A673 (cell line): Measurements from ENCODE around the gene DMC1. TPM values are rescaled to one million over a fixed set of nuclear protein-coding genes. Genes with fewer than 3 reads are reported as not detected.

Experiments used
- BruUV-seq: library from RNA; stranded (reverse); fragments of 400-500 nt; replicated peaks from 2 replicates; lab custom pipeline; 2021; lab: Mats Ljungman, UMichigan
- CTCF ChIA-PET: fragments of 300-600 bp; sonication (Branson Sonifier 250); formaldehyde crosslinking; loops from one replicate; lab custom pipeline; 2022; ENCODE audit warnings: antibody characterized with exemption; lab: Charles Lee
- POLR2A ChIA-PET: fragments of 300-600 bp; sonication (Branson Sonifier 250); formaldehyde crosslinking; loops from one replicate; lab custom pipeline; 2022; ENCODE audit warnings: antibody characterized with exemption; ENCODE audit not compliant: low non-redundant PET; lab: Charles Lee
- DNase-seq: peaks from one replicate; pipeline ENCODE4 v3.0.0-alpha.2; 2015; ENCODE audit warnings: low spot score
- H3K27ac ChIP-seq: fragments of 200-600 bp; sonication (generic); 2 replicates; pipeline ENCODE4 v1.5.1; 2016; ENCODE audit warnings: mixed run types, low read depth, mild to moderate bottlenecking, mixed read lengths, antibody characterized with exemption, low read length; ENCODE audit not compliant: poor library complexity, severe bottlenecking
- H3K27me3 ChIP-seq: fragments of 200-600 bp; sonication (generic); replicated peaks from 2 replicates; pipeline ENCODE4 v1.6.1; 2017; ENCODE audit warnings: mixed run types, low read depth, mild to moderate bottlenecking, mixed read lengths, antibody characterized with exemption, low read length; ENCODE audit not compliant: insufficient read depth, poor library complexity
- H3K36me3 ChIP-seq: fragments of 200-600 bp; sonication (generic); 2 replicates; pipeline ENCODE4 v1.6.1; 2016; ENCODE audit warnings: mixed run types, mild to moderate bottlenecking, mixed read lengths, antibody characterized with exemption, low read length; ENCODE audit not compliant: insufficient read depth, poor library complexity, severe bottlenecking
- H3K4me1 ChIP-seq: fragments of 200-600 bp; sonication (generic); 2 replicates; pipeline ENCODE4 v1.6.1; 2017; ENCODE audit warnings: mixed run types, mild to moderate bottlenecking, mixed read lengths, antibody characterized with exemption, low read length; ENCODE audit not compliant: insufficient read depth, poor library complexity, severe bottlenecking
- H3K4me3 ChIP-seq: fragments of 200-600 bp; sonication (generic); 2 replicates; pipeline ENCODE4 v1.5.1; 2016; ENCODE audit warnings: low read depth, mixed run types, mild to moderate bottlenecking, mixed read lengths, low read length; ENCODE audit not compliant: poor library complexity, severe bottlenecking
- H3K9me3 ChIP-seq: fragments of 200-600 bp; sonication (generic); 2 replicates; pipeline ENCODE4 v1.6.1; 2016; ENCODE audit warnings: mixed run types, low read depth, mild to moderate bottlenecking, mixed read lengths, antibody characterized with exemption, low read length; ENCODE audit not compliant: poor library complexity, severe bottlenecking
- EZH2 ChIP-seq: fragments of 200-600 bp; sonication (generic); IDR thresholded peaks from 2 replicates; pipeline ENCODE4 v1.6.1; 2017; ENCODE audit warnings: borderline replicate concordance, low read depth, mild to moderate bottlenecking, mixed read lengths, antibody characterized with exemption, low read length; ENCODE audit not compliant: poor library complexity, severe bottlenecking
- intact Hi-C: fragments of 100-400 bp; cut with micrococcal nuclease; formaldehyde crosslinking; loops from one replicate; pipeline ENCODE4 v1.10.0; 2022; ENCODE audit not compliant: unreplicated experiment
- total RNA-seq: library from RNA; stranded (reverse); gene quantifications from 2 replicates; pipeline ENCODE4 v1.2.3, GENCODE V29; 2021
- TF ChIP-seq, protein P1 (sequence below): fragments of 300-800, 200-600 bp; sonication (generic); conservative IDR thresholded peaks from 2 replicates; pipeline ENCODE4 v1.5.1; 2017; ENCODE audit warnings: low read depth, mild to moderate bottlenecking, antibody characterized with exemption, low read length, moderate library complexity, mixed read lengths

DMC1 gene
- total RNA-seq, 1 experiment from 2014 or later = 2.3 TPM

DNA sequence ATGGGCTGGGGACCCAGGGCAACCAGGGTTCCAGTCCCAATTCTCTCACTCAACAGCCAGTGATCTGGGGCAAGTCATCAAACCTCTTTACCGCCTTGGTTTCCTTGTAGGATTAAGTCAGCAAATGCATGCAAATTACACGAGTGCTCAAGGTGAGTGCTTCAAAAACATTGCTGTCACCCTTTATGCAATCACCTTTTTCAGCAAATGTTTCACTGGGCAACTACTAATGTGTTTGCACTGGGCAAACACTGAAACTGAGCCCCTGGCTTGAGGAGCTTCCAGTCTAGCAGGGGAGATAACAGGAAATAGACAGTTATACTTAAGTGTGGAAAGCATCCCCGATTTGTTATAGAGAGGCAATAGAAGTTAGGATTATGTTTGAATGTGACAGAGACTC is 37.7 kb upstream of the DMC1 start:
- H3K4me3 ChIP-seq = no peak overlapping the region
- ChIA-PET POLR2A (no interaction called here), CTCF (no interaction called here)
- intact Hi-C loops = no loop called here
- no peak for DNase-seq
- no peak overlapping the region for H3K27ac ChIP-seq
- no peaks in the 10 kb centered on the region for H3K9me3 ChIP-seq
- no peaks in the 10 kb centered on the region for H3K36me3 ChIP-seq
- H3K27me3 ChIP-seq = no peaks in the 10 kb centered on the region
- no peak for TF ChIP-seq EZH2
- TF ChIP-seq, protein P1, sequence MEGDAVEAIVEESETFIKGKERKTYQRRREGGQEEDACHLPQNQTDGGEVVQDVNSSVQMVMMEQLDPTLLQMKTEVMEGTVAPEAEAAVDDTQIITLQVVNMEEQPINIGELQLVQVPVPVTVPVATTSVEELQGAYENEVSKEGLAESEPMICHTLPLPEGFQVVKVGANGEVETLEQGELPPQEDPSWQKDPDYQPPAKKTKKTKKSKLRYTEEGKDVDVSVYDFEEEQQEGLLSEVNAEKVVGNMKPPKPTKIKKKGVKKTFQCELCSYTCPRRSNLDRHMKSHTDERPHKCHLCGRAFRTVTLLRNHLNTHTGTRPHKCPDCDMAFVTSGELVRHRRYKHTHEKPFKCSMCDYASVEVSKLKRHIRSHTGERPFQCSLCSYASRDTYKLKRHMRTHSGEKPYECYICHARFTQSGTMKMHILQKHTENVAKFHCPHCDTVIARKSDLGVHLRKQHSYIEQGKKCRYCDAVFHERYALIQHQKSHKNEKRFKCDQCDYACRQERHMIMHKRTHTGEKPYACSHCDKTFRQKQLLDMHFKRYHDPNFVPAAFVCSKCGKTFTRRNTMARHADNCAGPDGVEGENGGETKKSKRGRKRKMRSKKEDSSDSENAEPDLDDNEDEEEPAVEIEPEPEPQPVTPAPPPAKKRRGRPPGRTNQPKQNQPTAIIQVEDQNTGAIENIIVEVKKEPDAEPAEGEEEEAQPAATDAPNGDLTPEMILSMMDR = no peak
- no peaks in the 10 kb centered on the region for H3K4me1 ChIP-seq
- no TSS peak for BruUV-seq

DNA sequence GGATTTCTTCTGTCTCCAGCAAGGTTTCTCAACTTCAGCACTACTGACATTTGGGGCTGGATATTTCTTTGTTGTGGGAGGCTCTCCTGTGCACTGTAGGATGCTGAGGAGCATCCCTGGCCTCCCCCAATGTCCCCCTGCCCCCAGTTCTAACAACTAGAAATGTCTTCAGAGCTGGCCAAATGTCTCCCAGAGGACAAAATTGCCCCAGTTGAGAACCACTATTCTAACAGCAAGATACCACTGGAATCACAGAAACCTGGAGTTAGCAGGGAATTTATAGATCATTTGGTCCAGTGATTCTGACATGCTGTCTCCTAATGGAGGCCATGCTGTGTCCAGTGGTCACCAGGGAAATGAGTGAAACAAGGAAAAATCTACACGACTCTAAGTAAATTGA is 32.2 kb upstream of the DMC1 start:
- POLR2A ChIA-PET = no interaction called here
- Histone ChIP-seq H3K27me3 (no peaks in the 10 kb centered on the region), H3K4me3 (no peak overlapping the region), H3K27ac (no peak overlapping the region), H3K36me3 (no peaks in the 10 kb centered on the region), H3K9me3 (no peaks in the 10 kb centered on the region), H3K4me1 (no peaks in the 10 kb centered on the region)
- CTCF ChIA-PET = no interaction called here
- no peak for DNase-seq
- no peak for TF ChIP-seq EZH2
- TF ChIP-seq, protein P1 = no peak
- no TSS peak for BruUV-seq
- intact Hi-C loops = no loop called here

DNA sequence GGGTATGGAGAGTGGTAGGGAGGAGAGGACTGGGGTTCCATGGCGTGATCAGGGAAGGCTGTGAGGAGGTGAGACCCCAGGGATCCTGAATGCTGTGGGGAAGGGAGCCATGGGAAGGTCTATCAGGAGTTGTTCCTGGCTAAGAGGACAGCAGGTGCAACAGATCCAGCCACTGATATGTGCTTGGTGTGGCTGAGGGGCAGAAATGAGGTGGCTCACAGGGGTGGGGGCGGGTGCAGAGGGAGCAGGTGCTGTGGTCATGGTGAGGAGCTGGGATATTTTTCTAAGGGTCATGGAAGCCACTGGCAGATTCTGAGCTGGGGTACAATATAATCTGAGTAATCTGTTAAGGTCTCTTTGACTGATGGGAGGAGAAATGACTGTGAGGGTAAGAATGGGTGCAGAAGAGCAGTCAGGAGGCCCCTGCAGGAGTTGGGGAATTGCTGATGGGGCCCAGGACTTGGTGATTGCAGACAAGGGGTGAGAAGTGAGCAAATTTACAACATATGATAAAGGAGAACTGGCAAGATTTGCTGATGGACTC is 31.3 kb upstream of the DMC1 start:
- H3K27me3 ChIP-seq = no peaks in the 10 kb centered on the region
- no peaks in the 10 kb centered on the region for H3K9me3 ChIP-seq
- TF ChIP-seq EZH2 = no peak
- TF ChIP-seq, protein P1 = no peak
- no peak for DNase-seq
- no peak overlapping the region for H3K27ac ChIP-seq
- ChIA-PET CTCF (no interaction called here), POLR2A (no interaction called here)
- no peak overlapping the region for H3K4me3 ChIP-seq
- no TSS peak for BruUV-seq
- intact Hi-C loops = no loop called here
- H3K36me3 ChIP-seq = no peaks in the 10 kb centered on the region
- H3K4me1 ChIP-seq = no peaks in the 10 kb centered on the region
